CMK (cell line): ENCODE measurements around the gene PRKAA1.
"Not testable (repeated sequence)": the region's sequence is repeated elsewhere in the genome, so short reads cannot be mapped to it uniquely, and the experiment has no call there.

Experiments used
- DNase-seq: peaks from one replicate; pipeline ENCODE4 v3.0.0-alpha.2; 2010; ENCODE audit warnings: low read depth

The PRKAA1 gene

DNA sequence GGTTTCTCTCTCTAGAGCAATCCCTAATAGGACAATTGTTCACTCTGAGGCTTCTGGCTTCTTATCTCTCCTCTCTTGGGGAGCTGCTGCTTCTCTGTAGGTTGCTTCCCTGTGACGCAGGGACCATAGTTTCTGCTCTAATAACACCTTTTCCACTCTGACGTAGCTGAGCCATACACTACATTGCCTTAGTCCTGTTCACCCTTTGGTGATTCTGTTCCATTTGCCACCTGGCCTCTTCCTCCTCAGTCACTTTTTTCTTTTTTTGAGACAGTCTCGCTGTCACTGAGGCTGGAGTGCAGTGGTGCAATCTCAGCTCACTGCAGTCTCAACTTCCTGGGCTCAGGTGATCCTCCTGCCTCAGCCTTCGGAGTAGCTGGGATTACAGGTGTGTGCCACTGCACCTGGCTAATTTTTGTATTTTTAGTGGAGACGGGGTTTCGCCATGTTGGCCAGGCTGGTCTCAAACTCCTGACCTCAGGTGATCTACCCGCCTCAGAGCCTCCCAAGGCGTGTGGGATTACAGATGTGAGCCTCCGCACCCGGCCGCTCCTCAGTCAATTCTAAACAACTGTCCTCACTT lies 27.4 kb upstream of the PRKAA1 start:
- not testable (repeated sequence) for DNase-seq

DNA sequence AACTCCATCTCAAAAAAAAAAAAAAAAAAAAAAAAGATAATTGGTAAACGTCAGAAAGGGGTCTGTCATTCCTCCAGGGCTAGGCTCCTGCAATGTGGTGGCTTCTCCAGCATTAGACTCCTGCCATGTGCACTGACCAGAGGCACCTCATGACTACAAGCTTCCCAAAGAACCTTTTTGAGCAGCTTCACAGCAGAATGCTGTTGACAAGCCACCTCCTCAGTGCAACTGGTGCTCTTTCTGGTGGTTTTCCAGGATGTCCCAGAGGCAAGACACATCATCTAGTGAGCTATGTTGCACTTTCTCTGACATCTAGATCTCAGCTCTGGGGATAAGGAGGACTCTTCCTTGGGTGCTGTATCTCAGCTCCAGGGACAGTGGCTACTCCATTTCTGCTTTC lies 25.3 kb upstream of the PRKAA1 start:
- DNase-seq: no peak

DNA sequence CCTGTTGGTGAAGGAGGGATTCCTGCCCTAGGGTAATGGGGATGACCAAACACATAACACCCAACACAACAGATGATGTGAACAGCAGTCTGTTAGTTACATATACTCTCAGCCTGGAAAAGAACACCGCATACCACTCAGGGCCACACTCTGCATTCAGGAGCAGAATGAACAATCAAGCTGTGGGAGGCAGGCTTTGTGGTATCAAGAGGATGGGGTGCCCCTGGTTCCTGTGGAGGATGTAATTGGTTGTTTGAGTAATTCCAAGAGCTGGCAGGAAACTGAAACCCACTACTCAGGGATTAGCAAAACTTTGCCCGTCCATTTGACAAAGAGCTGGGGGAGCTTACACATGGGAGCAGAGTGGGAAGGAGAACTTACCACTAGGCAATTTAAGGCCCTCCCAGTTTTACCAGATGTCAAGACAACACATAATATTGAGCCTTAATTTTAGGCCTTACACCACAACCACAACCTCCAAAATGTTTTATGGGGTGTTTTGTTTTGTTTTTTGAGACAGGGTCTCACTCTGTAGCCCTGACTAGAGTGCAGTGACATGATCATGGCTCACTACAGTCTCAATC lies 15.6 kb upstream of the PRKAA1 start:
- DNase-seq: no peak

DNA sequence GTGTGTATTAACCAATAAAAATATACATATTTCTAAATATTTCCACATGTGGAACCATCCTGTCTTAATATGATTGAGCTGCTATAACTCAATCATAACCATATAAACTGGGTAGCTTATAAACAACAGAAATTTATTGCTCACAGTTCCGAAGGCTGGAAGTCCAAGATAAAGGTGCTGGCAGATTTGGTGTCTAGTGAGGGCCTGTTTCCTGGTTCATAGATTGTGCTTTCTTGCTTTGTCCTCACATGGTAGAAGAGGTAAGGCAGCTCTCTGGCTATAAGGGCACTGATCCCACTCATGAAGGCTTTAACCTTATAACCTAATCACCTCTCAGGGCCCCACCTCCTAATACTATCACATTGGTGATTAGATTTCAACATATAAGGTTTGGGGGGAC lies 14.0 kb upstream of the PRKAA1 start:
- DNase-seq: no peak

DNA sequence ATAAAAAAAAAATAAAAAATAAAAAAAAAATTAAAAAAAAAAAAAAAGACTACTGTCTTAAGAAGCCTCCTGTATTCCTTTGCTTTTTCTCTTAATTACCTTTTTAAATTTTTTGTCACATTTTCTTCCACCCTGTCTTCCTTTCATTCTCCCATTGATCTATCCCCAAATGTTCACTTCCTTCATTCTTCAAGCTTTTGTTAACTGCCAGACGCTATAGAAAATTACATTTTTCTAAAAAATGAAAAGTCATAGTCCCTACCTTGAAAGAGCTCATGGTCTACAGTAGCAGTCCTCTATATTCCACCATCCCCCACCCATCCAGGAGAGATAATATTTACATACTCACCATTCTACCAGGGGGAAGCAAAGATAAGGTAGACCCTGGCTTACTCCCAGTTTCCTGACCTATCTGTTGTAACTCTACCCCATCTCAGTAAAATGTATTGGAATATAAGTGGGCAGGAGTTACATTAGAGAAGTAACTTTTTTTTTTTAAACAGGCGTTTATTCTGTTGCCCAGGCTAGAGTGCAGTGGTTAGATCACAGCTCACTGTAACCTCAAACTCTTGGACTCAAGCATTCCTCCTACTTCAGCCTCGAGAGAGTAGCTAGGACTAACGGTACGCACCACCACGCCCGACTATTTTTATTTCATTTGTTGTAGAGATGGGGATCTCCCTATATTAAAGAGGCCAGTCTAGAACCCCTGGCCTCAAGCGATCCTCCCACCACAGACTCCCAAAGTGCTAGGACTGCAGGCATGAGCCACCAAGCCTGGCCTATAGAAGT lies 3.8 kb upstream of the PRKAA1 start:
- DNase-seq: peak; percentile 78

DNA sequence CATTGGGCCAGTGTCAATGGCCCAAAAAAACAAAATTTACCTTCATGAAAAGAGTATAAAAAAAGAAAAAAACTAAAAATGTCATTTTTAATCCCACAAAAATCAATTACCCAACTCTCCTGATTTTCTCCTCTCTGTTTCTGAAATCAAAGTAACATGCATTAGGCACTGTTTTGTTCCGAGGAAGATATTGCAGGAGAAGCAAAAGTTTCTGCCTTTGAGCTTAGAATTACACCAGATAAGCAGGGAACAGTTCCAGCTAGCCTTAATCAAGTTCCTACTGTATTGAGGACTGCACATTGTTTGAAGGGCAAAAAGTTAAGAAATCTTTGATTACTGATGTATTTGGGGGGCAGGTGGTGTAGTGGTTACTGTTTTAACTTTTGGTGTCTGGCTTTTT lies 1.1 kb upstream of the PRKAA1 start:
- DNase-seq: no peak

DNA sequence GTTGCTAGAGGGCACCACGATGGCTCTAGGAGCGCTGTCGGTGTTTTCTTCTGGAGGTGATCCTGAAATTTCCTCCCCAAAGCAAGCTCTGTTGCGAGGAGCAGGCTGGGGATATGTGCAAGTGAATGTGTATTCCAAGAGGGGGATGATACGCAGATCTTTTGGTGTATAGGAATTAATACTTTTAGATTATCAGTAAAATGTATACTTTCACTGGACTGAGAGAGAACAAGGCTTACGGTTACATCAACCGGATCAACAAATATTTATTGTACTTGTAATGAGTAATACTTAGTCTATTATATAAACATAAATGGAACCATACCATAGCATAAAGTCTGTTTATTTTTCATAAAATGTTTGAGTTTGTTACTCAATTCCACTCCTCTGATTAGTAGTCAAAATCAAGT lies 632 bp upstream of the PRKAA1 start:
- DNase-seq: no peak

DNA sequence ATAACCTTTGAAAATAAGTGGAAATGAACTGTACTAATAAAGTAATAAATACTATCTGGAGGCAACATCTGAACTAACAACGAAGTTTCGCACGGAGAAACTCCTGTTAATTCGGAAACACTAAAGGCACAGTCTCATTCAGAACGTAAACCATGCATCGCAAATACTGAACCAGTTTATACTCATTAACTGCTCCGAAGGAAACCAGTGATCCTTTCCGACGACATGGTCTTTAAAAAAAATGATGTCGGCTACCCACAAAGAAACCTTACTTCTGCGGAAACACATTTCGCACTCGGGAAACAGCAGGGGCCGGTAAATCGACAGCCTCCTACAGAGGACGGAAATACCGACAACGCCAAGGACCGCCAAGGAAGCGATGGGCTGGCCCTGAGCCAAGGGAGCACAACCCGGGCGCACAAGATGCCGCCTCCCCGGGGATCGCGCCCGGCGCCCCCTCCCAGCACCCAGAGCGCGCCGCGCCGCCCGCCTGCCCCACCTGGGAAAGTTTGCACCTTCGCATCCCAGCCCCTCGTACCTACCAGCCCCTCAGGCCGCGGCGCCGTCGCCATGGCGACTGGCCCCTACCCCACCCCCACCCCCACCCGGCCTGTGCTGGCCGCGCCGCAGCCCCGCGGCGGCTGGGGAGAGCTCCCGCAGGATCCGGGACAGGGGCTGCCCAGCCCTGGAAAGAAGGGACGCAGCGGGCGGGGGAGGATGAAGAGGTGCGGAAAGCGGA lies 732 bp downstream of the PRKAA1 start:
- DNase-seq: peak; percentile 60

DNA sequence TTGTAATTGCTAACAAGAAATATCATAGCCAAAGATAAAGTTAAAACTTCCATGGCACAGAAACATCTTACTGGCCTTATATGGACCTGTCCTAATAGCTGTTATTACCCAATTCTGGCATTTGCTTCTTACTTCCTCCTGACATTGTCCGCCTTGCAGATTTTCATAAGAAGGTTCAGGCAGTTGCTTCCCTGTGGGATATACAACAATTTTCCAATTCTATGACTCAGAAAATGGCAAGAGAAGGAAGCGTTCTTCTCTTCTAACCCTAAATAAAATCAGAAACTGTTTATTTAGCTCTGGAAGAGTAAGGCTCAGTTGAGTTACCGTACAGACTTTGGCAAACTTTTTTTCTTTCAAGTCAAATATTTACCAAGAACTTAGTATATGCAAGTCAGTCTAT lies 1.7 kb downstream of the PRKAA1 start:
- no peak for DNase-seq

DNA sequence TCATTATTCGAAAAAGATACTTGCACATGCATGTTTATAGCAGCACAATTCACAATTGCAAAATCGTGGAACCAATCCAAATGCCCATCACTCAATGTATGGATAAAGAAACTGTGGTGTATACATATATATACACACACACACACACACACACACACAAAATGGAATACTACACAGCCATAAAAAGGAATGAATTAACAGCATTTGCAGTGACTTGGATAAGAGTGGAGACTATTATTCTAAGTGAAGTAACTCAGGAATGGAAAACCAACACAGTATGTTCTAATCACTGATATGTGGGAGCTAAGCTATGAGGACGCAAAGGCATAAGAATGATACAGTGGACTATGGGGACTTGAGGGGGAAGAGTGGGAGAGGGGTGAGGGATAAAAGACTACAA lies 3.3 kb downstream of the PRKAA1 start:
- DNase-seq: not testable (repeated sequence)

DNA sequence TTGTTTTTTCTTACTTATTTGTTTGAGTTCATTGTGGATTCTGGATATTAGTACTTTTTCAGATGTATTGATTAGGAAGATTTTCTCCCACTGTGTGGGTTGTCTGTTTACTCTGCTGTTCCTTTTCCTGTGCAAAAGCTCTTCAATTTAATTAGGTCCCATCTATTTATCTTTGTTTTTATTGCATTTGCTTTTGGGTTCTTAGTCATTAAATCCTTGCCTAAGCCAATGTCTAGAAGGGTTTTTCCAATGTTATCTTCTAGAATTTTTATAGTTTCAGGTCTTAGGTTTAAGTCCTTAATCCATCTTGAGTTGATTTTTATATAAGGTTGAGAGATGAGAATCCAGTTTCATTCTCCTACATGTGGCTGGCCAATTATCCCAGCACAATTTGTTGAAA lies 3.8 kb downstream of the PRKAA1 start:
- DNase-seq: not testable (repeated sequence)

DNA sequence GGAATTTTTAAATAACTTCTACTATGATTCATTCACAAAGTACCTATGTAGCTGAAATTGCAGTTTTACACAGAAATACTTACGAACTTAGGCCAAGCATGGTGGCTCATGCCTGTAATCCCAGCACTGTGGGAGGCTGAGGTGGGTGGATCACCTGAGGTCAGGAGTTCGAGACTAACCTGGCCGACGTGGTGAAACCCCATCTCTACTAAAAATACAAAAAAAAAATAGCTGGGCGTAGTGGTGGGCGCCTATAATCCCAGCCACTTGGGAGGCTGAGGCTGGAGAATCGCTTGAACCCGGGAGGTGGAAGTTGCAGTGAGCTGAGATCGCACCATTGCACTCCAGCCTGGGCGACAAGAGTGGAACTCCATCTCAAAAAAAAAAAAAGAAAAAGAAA lies 5.5 kb downstream of the PRKAA1 start:
- not testable (repeated sequence) for DNase-seq

DNA sequence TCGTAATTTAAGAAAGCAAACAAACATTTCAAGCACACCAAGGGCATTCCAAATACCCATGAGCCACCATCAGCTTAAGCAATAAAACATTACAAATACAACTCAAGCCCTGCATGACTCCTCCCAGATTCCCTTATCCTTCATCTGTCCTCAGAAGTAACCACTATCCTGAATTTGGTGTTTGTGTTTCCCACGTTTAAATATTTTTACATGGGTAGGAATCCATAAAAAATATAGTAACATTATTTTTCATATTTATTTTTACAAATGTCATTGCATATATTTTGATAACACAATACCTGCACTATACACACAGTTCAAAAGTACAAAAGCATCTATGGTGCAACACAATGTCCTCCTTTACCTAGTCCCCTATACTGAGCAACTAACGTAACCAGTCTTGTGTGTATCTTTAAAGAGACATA lies 6.4 kb downstream of the PRKAA1 start:
- DNase-seq: no peak

DNA sequence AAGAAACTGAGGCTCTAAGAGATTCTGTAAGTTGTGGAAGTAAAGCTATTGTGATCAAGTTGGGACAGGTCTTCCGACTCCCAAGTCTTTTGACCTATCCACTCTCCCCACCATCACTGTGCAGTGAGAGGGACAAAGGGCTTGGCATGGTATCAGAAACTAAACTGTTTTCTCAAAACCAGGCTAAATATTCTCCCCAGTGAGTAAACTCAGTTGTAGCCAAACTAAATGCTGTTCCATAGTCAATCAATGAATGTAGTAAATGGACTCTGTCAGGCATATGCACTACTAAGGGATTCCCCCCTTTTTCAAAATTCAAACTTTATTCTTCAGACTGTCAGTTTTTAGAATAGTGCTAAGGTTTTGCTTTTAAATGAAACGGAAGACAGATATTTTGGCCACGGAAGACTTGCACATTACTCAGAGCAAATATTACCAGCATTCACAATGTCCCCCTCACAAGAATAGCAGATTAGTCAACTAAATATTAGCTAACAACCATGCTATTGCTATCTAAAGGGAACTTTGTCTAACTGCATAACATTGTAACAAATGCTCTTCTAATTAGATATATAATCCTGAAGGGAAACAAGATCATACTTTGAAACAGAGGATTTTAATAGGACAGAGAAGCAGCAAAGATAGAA lies 7.1 kb downstream of the PRKAA1 start:
- DNase-seq: no peak

DNA sequence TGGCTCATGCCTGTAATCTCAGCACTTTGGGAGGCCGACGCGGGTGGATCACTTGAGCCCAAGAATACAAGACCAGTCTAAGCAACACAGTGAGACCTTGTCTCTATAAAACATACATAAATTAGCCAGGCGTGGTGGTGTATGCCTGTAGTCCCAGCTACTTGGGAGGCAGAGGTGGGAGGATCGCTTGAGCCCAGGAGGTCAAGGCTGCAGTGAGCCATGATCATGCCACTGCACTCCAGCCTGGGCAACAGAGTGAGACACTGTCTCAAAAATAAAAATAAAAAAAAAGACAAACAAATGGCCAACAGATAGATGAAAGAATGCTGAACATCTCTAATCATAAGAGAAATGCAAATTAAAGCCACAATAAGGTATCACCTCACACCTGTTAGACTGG lies 9.2 kb downstream of the PRKAA1 start:
- not testable (repeated sequence) for DNase-seq

DNA sequence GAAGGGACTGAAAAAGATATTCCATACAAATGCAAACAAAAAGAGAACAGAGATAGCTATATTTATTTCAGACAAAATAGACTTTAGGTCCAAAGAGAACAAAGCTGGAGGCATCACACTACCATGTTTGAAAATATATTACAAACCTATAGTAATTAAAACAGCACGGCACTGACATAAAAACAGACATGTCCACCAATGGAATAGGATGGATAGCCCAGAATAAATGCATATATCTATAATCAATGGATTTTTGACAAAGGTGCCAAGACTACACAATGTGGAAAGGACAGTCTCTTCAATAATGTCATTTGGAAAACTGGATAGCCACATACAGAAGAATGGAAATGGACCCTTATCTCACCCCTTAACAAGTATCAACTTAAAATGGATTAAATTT lies 10.2 kb downstream of the PRKAA1 start:
- no peak for DNase-seq

DNA sequence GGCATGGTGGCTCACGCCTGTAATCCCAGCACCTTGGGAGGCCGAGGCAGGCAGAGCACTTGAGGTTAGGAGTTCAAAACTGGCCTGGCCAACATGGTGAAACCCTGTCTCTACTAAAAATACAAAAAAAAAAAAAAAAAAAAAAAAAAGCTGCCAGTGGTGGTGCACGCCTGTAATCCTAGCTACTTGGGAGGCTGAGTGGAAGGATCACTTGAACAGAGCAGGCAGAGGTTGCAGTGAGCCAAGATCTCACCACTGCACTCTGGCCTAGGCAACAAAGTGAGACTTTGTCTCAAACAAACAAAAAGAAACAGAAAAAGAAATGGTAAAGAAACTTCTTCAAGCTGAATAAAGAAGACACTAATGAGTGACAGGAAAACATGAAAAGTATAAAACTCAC lies 11.5 kb downstream of the PRKAA1 start:
- DNase-seq: not testable (repeated sequence)

DNA sequence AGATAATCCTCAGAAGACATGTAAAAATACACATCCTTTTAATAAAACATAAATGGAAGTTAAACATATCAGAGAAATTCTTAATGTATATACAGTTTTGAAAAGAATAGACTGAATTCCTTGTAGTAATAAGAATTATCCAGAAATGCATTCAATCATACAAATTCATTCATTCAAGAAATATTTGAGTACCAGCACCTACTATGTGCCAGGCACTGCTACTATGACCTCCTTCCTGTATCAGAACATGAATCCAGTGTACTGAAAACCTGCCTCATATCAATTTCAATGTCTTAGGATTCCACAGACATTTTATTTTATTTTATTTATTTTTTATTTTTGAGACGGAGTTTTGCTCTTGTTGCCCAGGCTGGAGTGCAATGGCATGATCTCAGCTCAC lies 13.3 kb downstream of the PRKAA1 start:
- DNase-seq: no peak

DNA sequence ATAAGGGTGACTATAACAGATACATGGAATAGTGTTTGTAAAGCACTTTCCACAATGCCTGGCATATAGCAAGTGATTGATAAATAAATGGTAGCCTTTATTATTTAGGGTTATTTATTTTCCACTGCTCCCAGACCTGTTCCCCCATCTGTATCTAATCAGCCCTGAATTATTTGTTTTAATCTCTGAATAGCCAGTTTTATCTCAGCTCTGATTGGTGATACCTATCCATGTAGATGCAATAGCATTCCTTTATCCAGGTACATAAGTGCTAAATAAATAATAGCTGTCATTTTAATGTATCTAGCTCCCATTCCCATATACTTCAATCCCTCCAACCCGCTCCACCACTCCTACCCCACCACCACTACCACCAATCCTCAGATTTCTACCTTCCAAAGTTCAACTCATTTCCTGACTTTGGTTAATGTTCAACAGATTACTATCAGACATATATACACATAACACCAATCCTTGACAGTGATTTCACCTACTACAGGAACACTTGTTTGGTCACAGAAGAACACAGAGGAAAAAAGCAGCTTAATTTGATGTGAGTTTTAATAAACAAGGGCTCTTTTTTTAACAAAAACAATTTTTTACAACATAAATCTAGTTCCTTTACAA lies 14.0 kb downstream of the PRKAA1 start:
- DNase-seq: no peak

DNA sequence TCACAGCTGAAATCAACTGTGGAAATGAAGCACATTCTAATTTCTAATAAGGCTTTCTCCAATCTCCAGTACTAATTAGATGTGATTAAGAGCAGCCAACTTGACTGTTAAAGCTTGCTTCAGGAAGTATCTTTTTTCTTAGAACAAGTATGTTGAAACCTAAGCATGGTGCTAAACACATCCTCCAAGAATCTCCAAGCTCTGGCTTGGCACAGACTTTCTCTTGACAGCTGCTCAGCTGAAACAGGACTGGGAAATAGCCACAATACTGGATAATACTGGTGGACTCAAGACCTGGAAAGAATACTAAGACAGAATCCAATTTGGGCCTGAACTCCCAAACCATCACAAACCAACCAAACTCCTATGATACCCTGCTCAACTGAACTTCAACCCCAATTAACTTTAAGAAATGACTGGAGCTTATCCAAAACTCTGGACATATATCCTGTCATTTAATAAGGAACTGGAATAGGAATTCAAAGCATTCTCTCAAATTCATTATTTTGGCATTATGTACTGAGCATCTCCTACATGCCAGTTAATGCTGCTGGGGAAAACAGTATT lies 16.2 kb downstream of the PRKAA1 start:
- no peak for DNase-seq

DNA sequence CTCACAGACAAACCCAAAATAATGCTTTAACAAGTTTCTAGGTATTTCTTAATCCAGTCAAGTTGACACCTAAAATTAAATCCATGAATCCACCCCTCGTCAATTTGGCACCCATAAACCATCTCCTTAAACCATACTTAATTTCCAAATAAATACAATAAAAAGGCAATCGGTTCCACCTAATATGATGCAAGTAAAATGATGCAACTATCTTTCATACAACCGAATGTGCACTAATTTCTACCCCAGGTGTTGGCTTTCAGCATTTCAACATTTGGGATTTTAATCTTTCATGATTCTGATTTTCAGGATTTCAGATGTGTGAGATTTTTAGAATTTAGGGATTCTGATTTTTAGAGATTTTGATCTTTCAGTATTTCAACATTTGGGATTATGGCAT lies 17.3 kb downstream of the PRKAA1 start:
- no peak for DNase-seq

DNA sequence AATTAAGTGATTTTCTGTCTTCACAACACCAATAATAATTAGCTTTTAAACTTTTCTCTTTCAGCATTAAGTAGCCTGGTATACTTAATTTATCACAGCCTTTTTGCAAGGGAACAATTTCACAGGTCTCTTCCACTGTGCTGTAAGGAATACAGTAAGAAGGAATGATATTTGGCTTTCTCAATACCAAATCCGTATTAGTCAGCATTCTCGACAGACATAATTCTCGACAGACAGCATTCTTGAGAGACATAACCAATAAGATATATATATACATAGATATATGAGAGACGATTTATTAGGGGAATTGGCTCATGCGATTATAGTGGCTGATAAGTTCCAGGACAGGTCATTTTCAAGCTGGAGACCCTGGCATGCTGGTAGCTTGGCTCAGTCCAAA lies 18.0 kb downstream of the PRKAA1 start:
- DNase-seq: no peak
